A673 (cell line): ENCODE data around the gene ARHGAP21. TPM values are rescaled to one million over a fixed set of nuclear protein-coding genes. Genes with fewer than 3 reads are reported as not detected.

Source experiments
- BruUV-seq: library from RNA; stranded (reverse); fragments of 400-500 nt; replicated peaks from 2 replicates; lab custom pipeline; 2021; lab: Mats Ljungman, UMichigan
- CTCF ChIA-PET: fragments of 300-600 bp; sonication (Branson Sonifier 250); formaldehyde crosslinking; loops from one replicate; lab custom pipeline; 2022; ENCODE audit warnings: antibody characterized with exemption; lab: Charles Lee
- POLR2A ChIA-PET: fragments of 300-600 bp; sonication (Branson Sonifier 250); formaldehyde crosslinking; loops from one replicate; lab custom pipeline; 2022; ENCODE audit warnings: antibody characterized with exemption; ENCODE audit not compliant: low non-redundant PET; lab: Charles Lee
- DNase-seq: peaks from one replicate; pipeline ENCODE4 v3.0.0-alpha.2; 2015; ENCODE audit warnings: low spot score
- H3K27ac ChIP-seq: fragments of 200-600 bp; sonication (generic); 2 replicates; pipeline ENCODE4 v1.5.1; 2016; ENCODE audit warnings: mixed run types, low read depth, mild to moderate bottlenecking, mixed read lengths, antibody characterized with exemption, low read length; ENCODE audit not compliant: poor library complexity, severe bottlenecking
- H3K27me3 ChIP-seq: fragments of 200-600 bp; sonication (generic); replicated peaks from 2 replicates; pipeline ENCODE4 v1.6.1; 2017; ENCODE audit warnings: mixed run types, low read depth, mild to moderate bottlenecking, mixed read lengths, antibody characterized with exemption, low read length; ENCODE audit not compliant: insufficient read depth, poor library complexity
- H3K36me3 ChIP-seq: fragments of 200-600 bp; sonication (generic); 2 replicates; pipeline ENCODE4 v1.6.1; 2016; ENCODE audit warnings: mixed run types, mild to moderate bottlenecking, mixed read lengths, antibody characterized with exemption, low read length; ENCODE audit not compliant: insufficient read depth, poor library complexity, severe bottlenecking
- H3K4me1 ChIP-seq: fragments of 200-600 bp; sonication (generic); 2 replicates; pipeline ENCODE4 v1.6.1; 2017; ENCODE audit warnings: mixed run types, mild to moderate bottlenecking, mixed read lengths, antibody characterized with exemption, low read length; ENCODE audit not compliant: insufficient read depth, poor library complexity, severe bottlenecking
- H3K4me3 ChIP-seq: fragments of 200-600 bp; sonication (generic); 2 replicates; pipeline ENCODE4 v1.5.1; 2016; ENCODE audit warnings: low read depth, mixed run types, mild to moderate bottlenecking, mixed read lengths, low read length; ENCODE audit not compliant: poor library complexity, severe bottlenecking
- H3K9me3 ChIP-seq: fragments of 200-600 bp; sonication (generic); 2 replicates; pipeline ENCODE4 v1.6.1; 2016; ENCODE audit warnings: mixed run types, low read depth, mild to moderate bottlenecking, mixed read lengths, antibody characterized with exemption, low read length; ENCODE audit not compliant: poor library complexity, severe bottlenecking
- CTCF ChIP-seq: fragments of 300-800, 200-600 bp; sonication (generic); conservative IDR thresholded peaks from 2 replicates; pipeline ENCODE4 v1.5.1; 2017; ENCODE audit warnings: low read depth, mild to moderate bottlenecking, antibody characterized with exemption, low read length, moderate library complexity, mixed read lengths
- EZH2 ChIP-seq: fragments of 200-600 bp; sonication (generic); IDR thresholded peaks from 2 replicates; pipeline ENCODE4 v1.6.1; 2017; ENCODE audit warnings: borderline replicate concordance, low read depth, mild to moderate bottlenecking, mixed read lengths, antibody characterized with exemption, low read length; ENCODE audit not compliant: poor library complexity, severe bottlenecking
- intact Hi-C: fragments of 100-400 bp; cut with micrococcal nuclease; formaldehyde crosslinking; loops from one replicate; pipeline ENCODE4 v1.10.0; 2022; ENCODE audit not compliant: unreplicated experiment
- total RNA-seq: library from RNA; stranded (reverse); gene quantifications from 2 replicates; pipeline ENCODE4 v1.2.3, GENCODE V29; 2021

ARHGAP21 gene
- total RNA-seq, 1 experiment from 2014 or later: 68.6 TPM

- intact Hi-C loops: no loop called here
Measured at GRCh38 chr10:24541239-24541753, 182.4 kb downstream of the ARHGAP21 start.

GRCh38 chr10:24536636-24537035 lies 187.1 kb downstream of the ARHGAP21 start:
- CTCF ChIA-PET: no interaction called here
- BruUV-seq: no TSS peak
- Histone ChIP-seq H3K4me1 (no peaks in the 10 kb centered on the region), H3K36me3 (peaks cover 86% of the 10 kb centered on the region), H3K9me3 (no peaks in the 10 kb centered on the region), H3K27ac (no peak overlapping the region), H3K27me3 (no peaks in the 10 kb centered on the region), H3K4me3 (no peak overlapping the region)
- DNase-seq: no peak
- POLR2A ChIA-PET: no interaction called here
- TF ChIP-seq CTCF (no peak), EZH2 (no peak)
- intact Hi-C loops: no loop called here

More at GRCh38 chr10:24541239-24541753, 182.4 kb downstream of the ARHGAP21 start:
- H3K4me3 ChIP-seq: no peak overlapping the region
- no peaks in the 10 kb centered on the region for H3K9me3 ChIP-seq
- TF ChIP-seq CTCF: no peak
- no peak for TF ChIP-seq EZH2
- ChIA-PET POLR2A (no interaction called here), CTCF (no interaction called here)
- no peaks in the 10 kb centered on the region for H3K4me1 ChIP-seq
- peaks cover 84% of the 10 kb centered on the region for H3K36me3 ChIP-seq
- H3K27me3 ChIP-seq: no peaks in the 10 kb centered on the region
- DNase-seq: no peak
- no TSS peak for BruUV-seq
- no peak overlapping the region for H3K27ac ChIP-seq

- intact Hi-C loops: no loop called here
- DNase-seq: no peak
- Histone ChIP-seq H3K4me1 (no peaks in the 10 kb centered on the region), H3K4me3 (no peak overlapping the region), H3K27me3 (no peaks in the 10 kb centered on the region), H3K36me3 (peaks cover 93% of the 10 kb centered on the region), H3K9me3 (no peaks in the 10 kb centered on the region), H3K27ac (no peak overlapping the region)
- TF ChIP-seq EZH2: no peak
- no peak for TF ChIP-seq CTCF
- no TSS peak for BruUV-seq
- ChIA-PET POLR2A (no interaction called here), CTCF (no interaction called here)
Measured at GRCh38 chr10:24533981-24534380, 189.7 kb downstream of the ARHGAP21 start.

Other genes with a start within 250 kb of the ARHGAP21 start
- 49.7 and 49.8 TPM in 2 replicates for gene PRTFDC1, start 228.7 kb upstream of the ARHGAP21 start, total RNA-seq